ENCODE measurements around the gene NUDT9. TPM values are rescaled to one million over a fixed set of nuclear protein-coding genes. Genes with fewer than 3 reads are reported as not detected.
A peak's percentile ranks its signal among the peaks of the same experiment; 100 is the strongest.
"Not testable (repeated sequence)": the region's sequence is repeated elsewhere in the genome, so short reads cannot be mapped to it uniquely, and the experiment has no call there.

Gene NUDT9
- total RNA-seq, 2 experiments from 2014 or later: 10.9 to 11.0 TPM

DNA sequence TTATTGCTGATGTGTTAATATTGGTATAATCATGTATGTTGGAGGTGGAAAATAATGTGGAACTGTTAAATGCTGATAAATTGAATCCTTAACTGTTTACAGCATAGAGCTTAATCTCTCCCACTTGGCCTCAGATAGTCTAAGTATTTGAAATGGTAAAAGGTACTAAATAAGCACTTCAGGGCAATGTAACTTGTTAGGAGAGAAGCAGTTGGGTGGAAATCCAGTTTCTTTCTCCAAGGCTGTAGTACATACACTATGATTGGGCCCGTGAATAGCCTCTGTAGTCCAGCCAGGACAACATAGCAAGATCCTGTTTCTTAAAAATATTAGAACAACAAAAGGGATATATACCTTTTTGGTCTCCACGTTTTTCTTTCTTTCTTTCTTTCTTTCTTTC, 39.7 kb downstream of the NUDT9 start:
- no peak for ATAC-seq
- DNase-seq: no peak
- ChIA-PET CTCF (interaction anchor here (1.3 kb wide), 1 partner anchor 85 kb away, joined by 3 read pairs; no protein-coding TSS in a partner anchor), POLR2A (no interaction called here)
- Mint-ChIP-seq H3K9me3 (ENCODE audit: insufficient read depth) (no peaks in the 10 kb centered on the region), H3K4me3 (no peak overlapping the region), H3K27ac (no peak overlapping the region), H3K4me1 (ENCODE audit: low read depth) (no peaks in the 10 kb centered on the region), H3K27me3 (ENCODE audit: low read depth) (no peaks in the 10 kb centered on the region), H3K36me3 (ENCODE audit: low read depth) (peaks cover 14% of the 10 kb centered on the region)

- no peaks in the 10 kb centered on the region for H3K4me1 Mint-ChIP-seq (ENCODE audit: low read depth)
- ChIA-PET CTCF (interaction anchor here (0.8 to 8.7 kb wide), 10 partner anchors 40 to 315 kb away, joined by 3 to 100 read pairs (median 4); partner anchors contain the start of genes HSD17B11 and NUDT9), POLR2A (interaction anchor here (0.6 kb wide), 1 partner anchor 82 kb away, joined by 3 read pairs; no protein-coding TSS in a partner anchor)
- no peak overlapping the region for H3K4me3 Mint-ChIP-seq
- H3K9me3 Mint-ChIP-seq (ENCODE audit: insufficient read depth): no peaks in the 10 kb centered on the region
- ATAC-seq (no peak), DNase-seq (peak; percentile 27)
- H3K27me3 Mint-ChIP-seq (ENCODE audit: low read depth): no peaks in the 10 kb centered on the region
- no peaks in the 10 kb centered on the region for H3K36me3 Mint-ChIP-seq (ENCODE audit: low read depth)
- no peak overlapping the region for H3K27ac Mint-ChIP-seq
These were observed 43.5 kb downstream of the NUDT9 start for GRCh38 chr4:87465739-87466366.

DNA sequence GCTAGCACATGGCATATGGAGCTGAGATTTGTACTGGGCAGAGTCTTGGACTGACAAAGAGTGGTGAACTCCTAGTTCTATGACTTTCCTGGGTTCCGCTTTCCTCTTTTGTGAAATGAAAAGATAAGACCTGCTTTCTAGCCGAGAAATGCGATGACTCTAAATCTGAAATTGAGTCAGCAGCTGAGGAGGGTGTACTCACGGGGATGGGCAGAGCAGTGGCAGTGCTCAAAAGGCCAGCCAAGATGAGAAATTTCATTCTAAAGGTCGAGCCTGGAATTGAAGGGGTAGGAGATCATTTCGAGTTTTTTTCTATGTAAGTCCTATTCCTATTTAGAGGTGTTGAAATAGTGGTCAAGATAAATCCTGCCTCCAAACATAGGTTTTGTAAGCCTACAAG, 47.0 kb downstream of the NUDT9 start:
- DNase-seq (no peak), ATAC-seq (no peak)
- Mint-ChIP-seq H3K36me3 (ENCODE audit: low read depth) (no peaks in the 10 kb centered on the region), H3K4me3 (no peak overlapping the region), H3K27ac (no peak overlapping the region), H3K9me3 (ENCODE audit: insufficient read depth) (no peaks in the 10 kb centered on the region), H3K27me3 (ENCODE audit: low read depth) (no peaks in the 10 kb centered on the region), H3K4me1 (ENCODE audit: low read depth) (no peaks in the 10 kb centered on the region)
- ChIA-PET CTCF (interaction anchor here (1.2 to 8.7 kb wide), 2 partner anchors 47 to 93 kb away, joined by 4 to 100 read pairs; partner anchors contain the start of gene NUDT9), POLR2A (no interaction called here)

- CTCF ChIA-PET: no interaction called here
These were observed 54.6 kb downstream of the NUDT9 start for GRCh38 chr4:87476934-87477333.

GRCh38 chr4:87478732-87479250, 56.4 kb downstream of the NUDT9 start:
- no peak for DNase-seq
- no peak for ATAC-seq
- Mint-ChIP-seq H3K4me1 (ENCODE audit: low read depth) (no peaks in the 10 kb centered on the region), H3K27me3 (ENCODE audit: low read depth) (no peaks in the 10 kb centered on the region), H3K9me3 (ENCODE audit: insufficient read depth) (no peaks in the 10 kb centered on the region), H3K27ac (no peak overlapping the region), H3K36me3 (ENCODE audit: low read depth) (no peaks in the 10 kb centered on the region), H3K4me3 (no peak overlapping the region)
- ChIA-PET POLR2A (no interaction called here), CTCF (no interaction called here)

More at GRCh38 chr4:87476934-87477333, 54.6 kb downstream of the NUDT9 start:
- Mint-ChIP-seq H3K9me3 (ENCODE audit: insufficient read depth) (no peaks in the 10 kb centered on the region), H3K36me3 (ENCODE audit: low read depth) (no peaks in the 10 kb centered on the region), H3K27ac (no peak overlapping the region), H3K4me3 (no peak overlapping the region), H3K27me3 (ENCODE audit: low read depth) (no peaks in the 10 kb centered on the region), H3K4me1 (ENCODE audit: low read depth) (no peaks in the 10 kb centered on the region)
- no peak for DNase-seq
- POLR2A ChIA-PET: no interaction called here
- ATAC-seq: no peak

- Mint-ChIP-seq H3K9me3 (ENCODE audit: insufficient read depth) (no peaks in the 10 kb centered on the region), H3K27me3 (ENCODE audit: low read depth) (peaks cover 2% of the 10 kb centered on the region), H3K4me1 (ENCODE audit: low read depth) (no peaks in the 10 kb centered on the region), H3K4me3 (no peak overlapping the region), H3K36me3 (ENCODE audit: low read depth) (no peaks in the 10 kb centered on the region), H3K27ac (no peak overlapping the region)
- no peak for ATAC-seq
- CTCF ChIA-PET: interaction anchor here (2.3 kb wide), 1 partner anchor 16 kb away, joined by 6 read pairs; no protein-coding TSS in a partner anchor
- DNase-seq: no peak
- POLR2A ChIA-PET: no interaction called here
These were observed 59.0 kb downstream of the NUDT9 start for GRCh38 chr4:87481377-87481776.

GRCh38 chr4:87483247-87483646, 60.9 kb downstream of the NUDT9 start:
- DNase-seq; H3K9me3 Mint-ChIP-seq (ENCODE audit: insufficient read depth); H3K27me3 Mint-ChIP-seq (ENCODE audit: low read depth); H3K4me1 Mint-ChIP-seq (ENCODE audit: low read depth); H3K4me3 Mint-ChIP-seq; H3K36me3 Mint-ChIP-seq (ENCODE audit: low read depth); POLR2A ChIA-PET; ATAC-seq; H3K27ac Mint-ChIP-seq: not testable (repeated sequence)
- CTCF ChIA-PET: interaction anchor here (1.1 to 2.3 kb wide), 2 partner anchors 10 to 14 kb away, joined by 3 to 6 read pairs; no protein-coding TSS in a partner anchor

DNA sequence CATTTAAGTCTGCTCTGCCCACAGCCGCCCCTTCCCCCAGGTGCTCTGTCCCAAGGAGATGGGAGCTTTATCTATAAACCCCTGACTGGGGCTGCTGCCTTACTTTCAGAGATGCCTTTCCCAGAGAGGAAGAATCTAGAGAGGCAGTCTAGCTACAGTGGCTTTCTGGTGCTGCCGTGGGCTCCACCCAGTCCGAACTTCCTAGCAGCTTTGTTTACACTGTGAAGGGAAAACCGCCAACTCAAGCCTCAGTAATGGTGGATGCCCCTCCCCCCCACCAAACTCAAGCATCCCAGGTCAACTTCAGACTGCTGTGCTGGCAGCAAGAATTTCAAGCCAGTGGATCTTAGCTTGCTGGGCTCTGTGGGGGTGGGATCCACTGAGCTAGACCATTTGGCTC, 66.3 kb downstream of the NUDT9 start:
- H3K9me3 Mint-ChIP-seq (ENCODE audit: insufficient read depth); H3K4me1 Mint-ChIP-seq (ENCODE audit: low read depth); H3K27ac Mint-ChIP-seq; CTCF ChIA-PET; H3K4me3 Mint-ChIP-seq; DNase-seq; H3K36me3 Mint-ChIP-seq (ENCODE audit: low read depth); ATAC-seq; POLR2A ChIA-PET; H3K27me3 Mint-ChIP-seq (ENCODE audit: low read depth): not testable (repeated sequence)

DNA sequence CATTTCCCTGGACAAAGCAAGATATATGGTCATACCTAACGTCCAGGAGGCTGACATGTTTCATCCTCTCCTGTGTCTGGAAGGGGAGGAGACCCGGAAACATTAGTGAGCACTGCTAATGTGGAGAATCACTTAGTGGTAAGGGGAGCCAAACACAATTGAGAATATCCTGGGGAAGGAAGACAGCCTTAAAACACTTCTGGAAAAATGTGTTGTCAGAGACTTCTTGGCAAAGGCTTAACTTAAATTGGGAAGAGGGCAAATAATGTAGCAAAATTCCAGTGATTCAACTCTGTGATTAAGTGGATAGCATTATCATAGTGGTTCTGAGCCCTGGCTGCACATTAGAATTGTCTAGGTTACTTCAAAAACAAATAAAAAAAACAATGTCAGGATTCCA, 67.3 kb downstream of the NUDT9 start:
- POLR2A ChIA-PET: no interaction called here
- no peaks in the 10 kb centered on the region for H3K36me3 Mint-ChIP-seq (ENCODE audit: low read depth)
- H3K4me1 Mint-ChIP-seq (ENCODE audit: low read depth): peaks cover 3% of the 10 kb centered on the region
- H3K27me3 Mint-ChIP-seq (ENCODE audit: low read depth): peaks cover 2% of the 10 kb centered on the region
- no peak overlapping the region for H3K4me3 Mint-ChIP-seq
- DNase-seq (no peak), ATAC-seq (no peak)
- H3K27ac Mint-ChIP-seq: no peak overlapping the region
- CTCF ChIA-PET: no interaction called here
- no peaks in the 10 kb centered on the region for H3K9me3 Mint-ChIP-seq (ENCODE audit: insufficient read depth)

- no peaks in the 10 kb centered on the region for H3K27me3 Mint-ChIP-seq (ENCODE audit: low read depth)
- ChIA-PET CTCF (no interaction called here), POLR2A (no interaction called here)
- no peaks in the 10 kb centered on the region for H3K9me3 Mint-ChIP-seq (ENCODE audit: insufficient read depth)
- H3K36me3 Mint-ChIP-seq (ENCODE audit: low read depth): no peaks in the 10 kb centered on the region
- peaks cover 3% of the 10 kb centered on the region for H3K4me1 Mint-ChIP-seq (ENCODE audit: low read depth)
- no peak for ATAC-seq
- H3K27ac Mint-ChIP-seq: no peak overlapping the region
- H3K4me3 Mint-ChIP-seq: no peak overlapping the region
- DNase-seq: no peak
These were observed 68.4 kb downstream of the NUDT9 start for GRCh38 chr4:87490664-87491369.

GRCh38 chr4:87491436-87491835, 69.1 kb downstream of the NUDT9 start:
- DNase-seq (no peak), ATAC-seq (no peak)
- no peaks in the 10 kb centered on the region for H3K9me3 Mint-ChIP-seq (ENCODE audit: insufficient read depth)
- H3K4me1 Mint-ChIP-seq (ENCODE audit: low read depth): peaks cover 3% of the 10 kb centered on the region
- CTCF ChIA-PET: no interaction called here
- H3K36me3 Mint-ChIP-seq (ENCODE audit: low read depth): no peaks in the 10 kb centered on the region
- no peak overlapping the region for H3K27ac Mint-ChIP-seq
- H3K27me3 Mint-ChIP-seq (ENCODE audit: low read depth): no peaks in the 10 kb centered on the region
- H3K4me3 Mint-ChIP-seq: no peak overlapping the region
- POLR2A ChIA-PET: no interaction called here

- POLR2A ChIA-PET; ATAC-seq; H3K27ac Mint-ChIP-seq; CTCF ChIA-PET; DNase-seq; H3K4me1 Mint-ChIP-seq (ENCODE audit: low read depth); H3K9me3 Mint-ChIP-seq (ENCODE audit: insufficient read depth); H3K4me3 Mint-ChIP-seq; H3K36me3 Mint-ChIP-seq (ENCODE audit: low read depth); H3K27me3 Mint-ChIP-seq (ENCODE audit: low read depth): not testable (repeated sequence)
These were observed 69.5 kb downstream of the NUDT9 start for GRCh38 chr4:87491851-87492250.

Measured in activated CD8-positive, alpha-beta T cell treated with anti-CD3 and anti-CD28 coated beads, Interleukin-2, amount 10 ng/mL, durations not matched to agents 7 days and 5 days (primary cell).